ENCODE data around the gene ATG7. TPM values are rescaled to one million over a fixed set of nuclear protein-coding genes. Genes with fewer than 3 reads are reported as not detected.

ATG7 gene
- total RNA-seq, 1 experiment from 2014 or later, result 50.9 TPM

GRCh38 chr3:11423868-11424267 lies 151.7 kb downstream of the ATG7 start:
- H3K9me2 ChIP-seq (replicated peaks; ENCODE audit: insufficient read depth, low read length), result no peaks in the 10 kb centered on the region
- H3K9ac ChIP-seq (ENCODE audit: low read length), result no peak overlapping the region
- no peak overlapping the region for H3K4me3 ChIP-seq (ENCODE audit: low read length)
- no peaks in the 10 kb centered on the region for H3K27me3 ChIP-seq (ENCODE audit: low read length)
- peaks cover 5% of the 10 kb centered on the region for H3K4me1 ChIP-seq (ENCODE audit: low read length)
- H3K9me3 ChIP-seq (ENCODE audit: low read length), result no peaks in the 10 kb centered on the region
- H3K36me3 ChIP-seq (ENCODE audit: insufficient read depth, low read length), result no peaks in the 10 kb centered on the region
- no peaks in the 10 kb centered on the region for H4K20me1 ChIP-seq (ENCODE audit: insufficient read depth, low read depth, low read length)
- no peak overlapping the region for H2AFZ ChIP-seq (ENCODE audit: low read length)
- no peak for DNase-seq
- no peak overlapping the region for H3K27ac ChIP-seq (ENCODE audit: low read length)
- H3K4me2 ChIP-seq (ENCODE audit: low read depth, low read length, poor library complexity, severe bottlenecking), result no peak overlapping the region
- no peaks in the 10 kb centered on the region for H3K79me2 ChIP-seq (ENCODE audit: low read length)

- H3K79me2 ChIP-seq (ENCODE audit: low read length), result no peaks in the 10 kb centered on the region
- H3K9ac ChIP-seq (ENCODE audit: low read length), result no peak overlapping the region
- no peak overlapping the region for H3K4me3 ChIP-seq (ENCODE audit: low read length)
- no peaks in the 10 kb centered on the region for H3K36me3 ChIP-seq (ENCODE audit: insufficient read depth, low read length)
- H2AFZ ChIP-seq (ENCODE audit: low read length), result no peak overlapping the region
- H3K27me3 ChIP-seq (ENCODE audit: low read length), result no peaks in the 10 kb centered on the region
- no peaks in the 10 kb centered on the region for H3K9me3 ChIP-seq (ENCODE audit: low read length)
- H3K4me2 ChIP-seq (ENCODE audit: low read depth, low read length, poor library complexity, severe bottlenecking), result no peak overlapping the region
- H3K4me1 ChIP-seq (ENCODE audit: low read length), result peaks cover 5% of the 10 kb centered on the region
- H4K20me1 ChIP-seq (ENCODE audit: insufficient read depth, low read depth, low read length), result no peaks in the 10 kb centered on the region
- H3K27ac ChIP-seq (ENCODE audit: low read length), result no peak overlapping the region
- DNase-seq, result no peak
- no peaks in the 10 kb centered on the region for H3K9me2 ChIP-seq (replicated peaks; ENCODE audit: insufficient read depth, low read length)
These were observed 152.1 kb downstream of the ATG7 start for GRCh38 chr3:11424277-11424676.

GRCh38 chr3:11430207-11430606 lies 158.0 kb downstream of the ATG7 start:
- Histone ChIP-seq H4K20me1 (ENCODE audit: insufficient read depth, low read depth, low read length) (no peaks in the 10 kb centered on the region), H2AFZ (ENCODE audit: low read length) (no peak overlapping the region), H3K27ac (ENCODE audit: low read length) (no peak overlapping the region), H3K9me3 (ENCODE audit: low read length) (no peaks in the 10 kb centered on the region), H3K36me3 (ENCODE audit: insufficient read depth, low read length) (no peaks in the 10 kb centered on the region), H3K27me3 (ENCODE audit: low read length) (no peaks in the 10 kb centered on the region), H3K9me2 (replicated peaks; ENCODE audit: insufficient read depth, low read length) (no peaks in the 10 kb centered on the region), H3K79me2 (ENCODE audit: low read length) (no peaks in the 10 kb centered on the region), H3K4me3 (ENCODE audit: low read length) (no peak overlapping the region), H3K4me2 (ENCODE audit: low read depth, low read length, poor library complexity, severe bottlenecking) (no peak overlapping the region), H3K4me1 (ENCODE audit: low read length) (peaks cover 21% of the 10 kb centered on the region), H3K9ac (ENCODE audit: low read length) (no peak overlapping the region)
- DNase-seq, result no peak

GRCh38 chr3:11430624-11431023 lies 158.4 kb downstream of the ATG7 start:
- DNase-seq, result no peak
- peaks cover 21% of the 10 kb centered on the region for H3K4me1 ChIP-seq (ENCODE audit: low read length)
- H4K20me1 ChIP-seq (ENCODE audit: insufficient read depth, low read depth, low read length), result no peaks in the 10 kb centered on the region
- H3K27me3 ChIP-seq (ENCODE audit: low read length), result no peaks in the 10 kb centered on the region
- no peak overlapping the region for H3K9ac ChIP-seq (ENCODE audit: low read length)
- H3K79me2 ChIP-seq (ENCODE audit: low read length), result no peaks in the 10 kb centered on the region
- no peak overlapping the region for H3K4me3 ChIP-seq (ENCODE audit: low read length)
- H2AFZ ChIP-seq (ENCODE audit: low read length), result no peak overlapping the region
- H3K9me3 ChIP-seq (ENCODE audit: low read length), result no peaks in the 10 kb centered on the region
- H3K9me2 ChIP-seq (replicated peaks; ENCODE audit: insufficient read depth, low read length), result no peaks in the 10 kb centered on the region
- H3K4me2 ChIP-seq (ENCODE audit: low read depth, low read length, poor library complexity, severe bottlenecking), result no peak overlapping the region
- H3K36me3 ChIP-seq (ENCODE audit: insufficient read depth, low read length), result no peaks in the 10 kb centered on the region
- no peak overlapping the region for H3K27ac ChIP-seq (ENCODE audit: low read length)

- Histone ChIP-seq H3K4me2 (ENCODE audit: low read depth, low read length, poor library complexity, severe bottlenecking) (no peak overlapping the region), H3K79me2 (ENCODE audit: low read length) (no peaks in the 10 kb centered on the region), H3K36me3 (ENCODE audit: insufficient read depth, low read length) (no peaks in the 10 kb centered on the region), H3K4me1 (ENCODE audit: low read length) (peaks cover 20% of the 10 kb centered on the region), H3K9me2 (replicated peaks; ENCODE audit: insufficient read depth, low read length) (no peaks in the 10 kb centered on the region), H3K4me3 (ENCODE audit: low read length) (no peak overlapping the region), H3K27ac (ENCODE audit: low read length) (no peak overlapping the region), H2AFZ (ENCODE audit: low read length) (no peak overlapping the region), H3K9me3 (ENCODE audit: low read length) (no peaks in the 10 kb centered on the region), H3K27me3 (ENCODE audit: low read length) (no peaks in the 10 kb centered on the region), H4K20me1 (ENCODE audit: insufficient read depth, low read depth, low read length) (no peaks in the 10 kb centered on the region), H3K9ac (ENCODE audit: low read length) (no peak overlapping the region)
- DNase-seq, result no peak
These were observed 159.1 kb downstream of the ATG7 start for GRCh38 chr3:11431319-11431718.

- H3K79me2 ChIP-seq (ENCODE audit: low read length), result no peaks in the 10 kb centered on the region
- no peak overlapping the region for H3K4me3 ChIP-seq (ENCODE audit: low read length)
- no peaks in the 10 kb centered on the region for H3K9me3 ChIP-seq (ENCODE audit: low read length)
- no peak for DNase-seq
- H2AFZ ChIP-seq (ENCODE audit: low read length), result no peak overlapping the region
- H3K27ac ChIP-seq (ENCODE audit: low read length), result peak overlapping the region; percentile 20
- H3K4me2 ChIP-seq (ENCODE audit: low read depth, low read length, poor library complexity, severe bottlenecking), result no peak overlapping the region
- H3K9me2 ChIP-seq (replicated peaks; ENCODE audit: insufficient read depth, low read length), result no peaks in the 10 kb centered on the region
- H3K27me3 ChIP-seq (ENCODE audit: low read length), result no peaks in the 10 kb centered on the region
- no peak overlapping the region for H3K9ac ChIP-seq (ENCODE audit: low read length)
- H3K36me3 ChIP-seq (ENCODE audit: insufficient read depth, low read length), result no peaks in the 10 kb centered on the region
- H3K4me1 ChIP-seq (ENCODE audit: low read length), result peaks cover 16% of the 10 kb centered on the region
- no peaks in the 10 kb centered on the region for H4K20me1 ChIP-seq (ENCODE audit: insufficient read depth, low read depth, low read length)
These were observed 161.9 kb downstream of the ATG7 start for GRCh38 chr3:11434017-11434526.

- Histone ChIP-seq H3K9me3 (ENCODE audit: low read length) (no peaks in the 10 kb centered on the region), H3K4me3 (ENCODE audit: low read length) (no peak overlapping the region), H3K27me3 (ENCODE audit: low read length) (no peaks in the 10 kb centered on the region), H2AFZ (ENCODE audit: low read length) (no peak overlapping the region), H3K79me2 (ENCODE audit: low read length) (no peaks in the 10 kb centered on the region), H3K36me3 (ENCODE audit: insufficient read depth, low read length) (no peaks in the 10 kb centered on the region), H4K20me1 (ENCODE audit: insufficient read depth, low read depth, low read length) (no peaks in the 10 kb centered on the region), H3K9ac (ENCODE audit: low read length) (no peak overlapping the region), H3K4me2 (ENCODE audit: low read depth, low read length, poor library complexity, severe bottlenecking) (no peak overlapping the region), H3K27ac (ENCODE audit: low read length) (no peak overlapping the region), H3K4me1 (ENCODE audit: low read length) (peaks cover 16% of the 10 kb centered on the region), H3K9me2 (replicated peaks; ENCODE audit: insufficient read depth, low read length) (no peaks in the 10 kb centered on the region)
- DNase-seq, result no peak
These were observed 162.4 kb downstream of the ATG7 start for GRCh38 chr3:11434563-11435096.

- Histone ChIP-seq H3K9me2 (replicated peaks; ENCODE audit: insufficient read depth, low read length) (no peaks in the 10 kb centered on the region), H3K79me2 (ENCODE audit: low read length) (no peaks in the 10 kb centered on the region), H3K27ac (ENCODE audit: low read length) (no peak overlapping the region), H3K27me3 (ENCODE audit: low read length) (no peaks in the 10 kb centered on the region), H3K4me1 (ENCODE audit: low read length) (peaks cover 16% of the 10 kb centered on the region), H3K9ac (ENCODE audit: low read length) (no peak overlapping the region), H4K20me1 (ENCODE audit: insufficient read depth, low read depth, low read length) (no peaks in the 10 kb centered on the region), H2AFZ (ENCODE audit: low read length) (no peak overlapping the region), H3K4me3 (ENCODE audit: low read length) (no peak overlapping the region), H3K4me2 (ENCODE audit: low read depth, low read length, poor library complexity, severe bottlenecking) (no peak overlapping the region), H3K36me3 (ENCODE audit: insufficient read depth, low read length) (no peaks in the 10 kb centered on the region), H3K9me3 (ENCODE audit: low read length) (no peaks in the 10 kb centered on the region)
- DNase-seq, result no peak
These were observed 163.4 kb downstream of the ATG7 start for GRCh38 chr3:11435440-11436165.
